GM23338 (cell line): ENCODE measurements around the gene GDPD4. TPM values are rescaled to one million over a fixed set of nuclear protein-coding genes. Genes with fewer than 3 reads are reported as not detected.

Source experiments
- ATAC-seq: fragments of 200-7000 bp; cut with Tn5 transposase; 3 replicates; pipeline ENCODE4 v1.9.1; 2020
- DNase-seq: peaks from one replicate; pipeline ENCODE4 v3.0.0-alpha.2; 2015; ENCODE audit warnings: low spot score
- H2AFZ ChIP-seq: fragments of 200-600 bp; sonication (generic); 2 replicates; pipeline ENCODE4 v1.8.0; 2016; ENCODE audit warnings: antibody characterized with exemption, mild to moderate bottlenecking, moderate library complexity
- H3F3A ChIP-seq: fragments of 200-600 bp; sonication (generic); replicated peaks from 2 replicates; pipeline ENCODE4 v1.8.0; 2017; ENCODE audit warnings: antibody characterized with exemption, mixed run types, low read depth
- H3K27ac ChIP-seq: fragments of 200-600 bp; sonication (generic); 2 replicates; pipeline ENCODE4 v1.6.1; 2016; ENCODE audit warnings: low read depth
- H3K27me3 ChIP-seq: fragments of 200-600 bp; sonication (generic); 2 replicates; pipeline ENCODE4 v1.8.0; 2016; ENCODE audit warnings: mild to moderate bottlenecking, mixed run types, moderate library complexity; ENCODE audit not compliant: insufficient read depth
- H3K36me3 ChIP-seq: fragments of 200-600 bp; sonication (generic); 2 replicates; pipeline ENCODE4 v1.8.0; 2016; ENCODE audit warnings: mild to moderate bottlenecking; ENCODE audit not compliant: insufficient read depth
- H3K4me1 ChIP-seq: fragments of 200-600 bp; sonication (generic); 2 replicates; pipeline ENCODE4 v1.8.0; 2016; ENCODE audit warnings: mild to moderate bottlenecking, moderate library complexity; ENCODE audit not compliant: insufficient read depth
- H3K4me2 ChIP-seq: fragments of 200-600 bp; sonication (generic); 2 replicates; pipeline ENCODE4 v1.7.1; 2017; ENCODE audit warnings: mixed run types
- H3K4me3 ChIP-seq: fragments of 200-600 bp; sonication (generic); 2 replicates; pipeline ENCODE4 v1.6.1; 2016; ENCODE audit warnings: mixed run types
- H3K79me2 ChIP-seq: fragments of 200-600 bp; sonication (generic); replicated peaks from 2 replicates; pipeline ENCODE4 v1.8.0; 2017; ENCODE audit warnings: mild to moderate bottlenecking; ENCODE audit not compliant: insufficient read depth
- H3K9me2 ChIP-seq: fragments of 200-600 bp; sonication (generic); 2 replicates; pipeline ENCODE4 v1.8.0; 2017; ENCODE audit not compliant: insufficient read depth
- H4K20me1 ChIP-seq: fragments of 200-600 bp; sonication (generic); replicated peaks from 2 replicates; pipeline ENCODE4 v1.8.0; 2017; ENCODE audit warnings: mild to moderate bottlenecking; ENCODE audit not compliant: insufficient read depth
- H3K27ac Mint-ChIP-seq: 2 replicates; pipeline ENCODE4 v1.8.0; 2020; ENCODE audit warnings: inconsistent platforms, mild to moderate bottlenecking, moderate library complexity, mixed read lengths
- H3K27me3 Mint-ChIP-seq: 3 replicates; pipeline ENCODE4 v1.8.0; 2022; ENCODE audit warnings: low read depth, mild to moderate bottlenecking, moderate library complexity, mixed read lengths, inconsistent platforms; ENCODE audit not compliant: insufficient read depth, poor library complexity
- H3K36me3 Mint-ChIP-seq: 3 replicates; pipeline ENCODE4 v1.8.0; 2021; ENCODE audit warnings: low read depth, mild to moderate bottlenecking, inconsistent platforms, moderate library complexity, mixed read lengths
- H3K4me1 Mint-ChIP-seq: 3 replicates; pipeline ENCODE4 v1.8.0; 2020; ENCODE audit warnings: mild to moderate bottlenecking, inconsistent platforms, mixed read lengths
- H3K4me3 Mint-ChIP-seq: 3 replicates; pipeline ENCODE4 v1.8.0; 2021; ENCODE audit warnings: moderate library complexity, mild to moderate bottlenecking, inconsistent platforms, mixed read lengths
- H3K9me3 Mint-ChIP-seq: 3 replicates; pipeline ENCODE4 v1.8.0; 2020; ENCODE audit warnings: moderate library complexity, mild to moderate bottlenecking, inconsistent platforms, mixed read lengths
- CTCF ChIP-seq, 2 experiments: fragments of 200-600 bp in 1 of 2; sonication (generic) in 1 of 2; conservative IDR thresholded peaks; 2 replicates each; pipeline versions ENCODE4 v1.5.1 to v1.6.1; 2016 to 2017; ENCODE audit warnings: antibody characterized with exemption in 2 of 2, low read depth in 2 of 2, mild to moderate bottlenecking in 2 of 2, moderate library complexity in 1 of 2
- EZH2 ChIP-seq: fragments of 200-600 bp; sonication (generic); IDR thresholded peaks from one replicate; pipeline ENCODE4 v1.8.0; 2017; ENCODE audit warnings: antibody characterized with exemption, mild to moderate bottlenecking, low read depth; ENCODE audit not compliant: unreplicated experiment
- JUNB ChIP-seq: IDR thresholded peaks from one replicate; pipeline ENCODE4 v1.6.1; 2016; ENCODE audit warnings: antibody characterized with exemption; ENCODE audit not compliant: unreplicated experiment
- NANOG ChIP-seq: IDR thresholded peaks from 2 replicates; pipeline ENCODE4 v1.6.1; 2016; ENCODE audit warnings: antibody characterized with exemption, borderline replicate concordance
- POLR2AphosphoS5 ChIP-seq: IDR thresholded peaks from 2 replicates; pipeline ENCODE4 v1.6.1; 2016; ENCODE audit warnings: antibody characterized with exemption, low read depth
- REST ChIP-seq: IDR thresholded peaks from one replicate; pipeline ENCODE4 v1.6.1; 2018; ENCODE audit warnings: antibody characterized with exemption; ENCODE audit not compliant: unreplicated experiment
- ZNF114 ChIP-seq: fragments of 250-450 bp; sonication (Bioruptor Pico); IDR thresholded peaks from 2 replicates; pipeline ENCODE4 v1.5.0; 2020; ENCODE audit warnings: mild to moderate bottlenecking, moderate library complexity
- ZNF331 ChIP-seq: fragments of 250-450 bp; sonication (Bioruptor Pico); IDR thresholded peaks from 2 replicates; pipeline ENCODE4 v1.5.0; 2020; ENCODE audit warnings: low read depth, mild to moderate bottlenecking, moderate library complexity
- polyA plus RNA-seq: library from polyadenylated mRNA; unstranded; fragments of >200 nt; fragmentation: Nextera tagmentation; extraction: Ambion mirVana; gene quantifications from 2 replicates; pipeline ENCODE4 v1.2.1, GENCODE V29; 2016
- total RNA-seq: library from RNA; depleted of rRNA; stranded (reverse); fragments of >200 nt; shearing (Covaris generic); gene quantifications from 2 replicates; pipeline ENCODE4 v1.2.3, GENCODE V29; 2014
- TF ChIP-seq, protein P1 (sequence below): IDR thresholded peaks from 2 replicates; pipeline ENCODE4 v1.6.1; 2016; ENCODE audit warnings: antibody characterized with exemption
- TF ChIP-seq, protein P2 (sequence below): fragments of 250-450 bp; sonication (Bioruptor Pico); IDR thresholded peaks from 2 replicates; pipeline ENCODE4 v1.5.0; 2020; ENCODE audit warnings: mild to moderate bottlenecking, moderate library complexity

The GDPD4 gene
- total and polyA plus RNA-seq, 2 experiments from 2014 or later = not detected

DNA sequence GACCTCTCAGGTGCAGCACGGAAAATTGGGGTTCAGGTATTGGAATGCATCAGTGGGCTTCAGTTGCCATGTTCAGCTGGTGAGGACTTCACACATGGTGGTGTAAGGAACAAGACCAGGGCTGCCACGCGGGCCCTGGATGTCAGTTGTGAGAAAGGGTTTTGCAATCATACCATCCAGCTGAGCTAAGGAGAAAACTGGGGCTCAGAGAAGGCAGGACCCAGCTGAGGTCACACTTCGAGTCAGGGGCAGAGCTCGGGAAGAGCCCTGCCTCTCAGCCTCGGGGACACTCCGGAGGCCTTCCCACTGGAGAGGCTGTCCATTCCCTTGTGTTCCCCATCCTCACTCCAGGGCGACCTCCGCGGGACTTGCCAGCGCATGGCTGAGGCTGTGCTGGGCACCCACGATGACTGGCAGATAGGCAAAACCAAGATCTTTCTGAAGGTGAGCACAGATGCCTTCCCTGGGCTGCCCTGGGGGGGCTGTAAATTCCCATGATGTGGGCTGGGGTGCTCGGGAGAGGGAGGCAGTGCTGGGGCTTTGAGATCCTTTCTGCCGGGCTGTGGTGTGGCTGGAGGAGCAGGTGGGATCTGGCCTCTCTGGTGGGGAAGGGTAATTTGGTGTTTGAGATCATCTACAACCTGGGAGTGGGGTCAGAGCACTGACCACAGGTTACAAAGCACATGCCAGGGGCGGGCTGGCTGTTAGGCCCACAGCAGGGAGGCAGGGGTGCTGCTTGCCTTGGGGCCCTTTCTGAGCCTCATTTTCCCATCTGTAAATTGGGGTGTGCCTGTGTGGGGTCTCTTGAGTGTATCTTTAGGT, 126.3 kb downstream of the GDPD4 start (continued):
- no peak for TF ChIP-seq CTCF (conservative IDR thresholded peaks at IDR 0.05; ENCODE audit: low read depth in 2 of 2)
- TF ChIP-seq POLR2AphosphoS5 = no peak
- TF ChIP-seq, protein P1, sequence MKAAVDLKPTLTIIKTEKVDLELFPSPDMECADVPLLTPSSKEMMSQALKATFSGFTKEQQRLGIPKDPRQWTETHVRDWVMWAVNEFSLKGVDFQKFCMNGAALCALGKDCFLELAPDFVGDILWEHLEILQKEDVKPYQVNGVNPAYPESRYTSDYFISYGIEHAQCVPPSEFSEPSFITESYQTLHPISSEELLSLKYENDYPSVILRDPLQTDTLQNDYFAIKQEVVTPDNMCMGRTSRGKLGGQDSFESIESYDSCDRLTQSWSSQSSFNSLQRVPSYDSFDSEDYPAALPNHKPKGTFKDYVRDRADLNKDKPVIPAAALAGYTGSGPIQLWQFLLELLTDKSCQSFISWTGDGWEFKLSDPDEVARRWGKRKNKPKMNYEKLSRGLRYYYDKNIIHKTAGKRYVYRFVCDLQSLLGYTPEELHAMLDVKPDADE = no peak
- no peak for TF ChIP-seq REST
- TF ChIP-seq NANOG = no peak
- no peak for TF ChIP-seq EZH2

GRCh38 chr11:77174559-77174958, 126.9 kb downstream of the GDPD4 start:
- no peak overlapping the region for H3K27ac Mint-ChIP-seq
- peaks cover 24% of the 10 kb centered on the region for H3K27me3 Mint-ChIP-seq
- Histone ChIP-seq H3K27ac (no peak overlapping the region), H3K4me1 (peaks cover 38% of the 10 kb centered on the region), H2AFZ (peak overlapping the region; percentile 72; the same call in 1 of the 2 replicates), H3K27me3 (no peaks in the 10 kb centered on the region), H3K9me2 (0 out of 2 replicates have a peak, but pooled peaks cover 2% of the 10 kb centered on the region), H3F3A (no peaks in the 10 kb centered on the region), H3K36me3 (no peaks in the 10 kb centered on the region), H3K79me2 (no peaks in the 10 kb centered on the region), H4K20me1 (no peaks in the 10 kb centered on the region), H3K4me2 (no peak overlapping the region), H3K4me3 (no peak overlapping the region)
- ATAC-seq = no peak
- no peak overlapping the region for H3K4me3 Mint-ChIP-seq
- no peak for DNase-seq
- peaks cover 67% of the 10 kb centered on the region for H3K4me1 Mint-ChIP-seq
- peaks cover 5% of the 10 kb centered on the region; the same call in 2 of the 3 replicates for H3K9me3 Mint-ChIP-seq
- H3K36me3 Mint-ChIP-seq = no peaks in the 10 kb centered on the region; the same call in 2 of the 3 replicates
- TF ChIP-seq JUNB (no peak), EZH2 (no peak), ZNF331 (CRISPR knock-in tag) (no peak), ZNF114 (CRISPR knock-in tag) (no peak)
- TF ChIP-seq, protein P1 = no peak
- TF ChIP-seq, protein P2, sequence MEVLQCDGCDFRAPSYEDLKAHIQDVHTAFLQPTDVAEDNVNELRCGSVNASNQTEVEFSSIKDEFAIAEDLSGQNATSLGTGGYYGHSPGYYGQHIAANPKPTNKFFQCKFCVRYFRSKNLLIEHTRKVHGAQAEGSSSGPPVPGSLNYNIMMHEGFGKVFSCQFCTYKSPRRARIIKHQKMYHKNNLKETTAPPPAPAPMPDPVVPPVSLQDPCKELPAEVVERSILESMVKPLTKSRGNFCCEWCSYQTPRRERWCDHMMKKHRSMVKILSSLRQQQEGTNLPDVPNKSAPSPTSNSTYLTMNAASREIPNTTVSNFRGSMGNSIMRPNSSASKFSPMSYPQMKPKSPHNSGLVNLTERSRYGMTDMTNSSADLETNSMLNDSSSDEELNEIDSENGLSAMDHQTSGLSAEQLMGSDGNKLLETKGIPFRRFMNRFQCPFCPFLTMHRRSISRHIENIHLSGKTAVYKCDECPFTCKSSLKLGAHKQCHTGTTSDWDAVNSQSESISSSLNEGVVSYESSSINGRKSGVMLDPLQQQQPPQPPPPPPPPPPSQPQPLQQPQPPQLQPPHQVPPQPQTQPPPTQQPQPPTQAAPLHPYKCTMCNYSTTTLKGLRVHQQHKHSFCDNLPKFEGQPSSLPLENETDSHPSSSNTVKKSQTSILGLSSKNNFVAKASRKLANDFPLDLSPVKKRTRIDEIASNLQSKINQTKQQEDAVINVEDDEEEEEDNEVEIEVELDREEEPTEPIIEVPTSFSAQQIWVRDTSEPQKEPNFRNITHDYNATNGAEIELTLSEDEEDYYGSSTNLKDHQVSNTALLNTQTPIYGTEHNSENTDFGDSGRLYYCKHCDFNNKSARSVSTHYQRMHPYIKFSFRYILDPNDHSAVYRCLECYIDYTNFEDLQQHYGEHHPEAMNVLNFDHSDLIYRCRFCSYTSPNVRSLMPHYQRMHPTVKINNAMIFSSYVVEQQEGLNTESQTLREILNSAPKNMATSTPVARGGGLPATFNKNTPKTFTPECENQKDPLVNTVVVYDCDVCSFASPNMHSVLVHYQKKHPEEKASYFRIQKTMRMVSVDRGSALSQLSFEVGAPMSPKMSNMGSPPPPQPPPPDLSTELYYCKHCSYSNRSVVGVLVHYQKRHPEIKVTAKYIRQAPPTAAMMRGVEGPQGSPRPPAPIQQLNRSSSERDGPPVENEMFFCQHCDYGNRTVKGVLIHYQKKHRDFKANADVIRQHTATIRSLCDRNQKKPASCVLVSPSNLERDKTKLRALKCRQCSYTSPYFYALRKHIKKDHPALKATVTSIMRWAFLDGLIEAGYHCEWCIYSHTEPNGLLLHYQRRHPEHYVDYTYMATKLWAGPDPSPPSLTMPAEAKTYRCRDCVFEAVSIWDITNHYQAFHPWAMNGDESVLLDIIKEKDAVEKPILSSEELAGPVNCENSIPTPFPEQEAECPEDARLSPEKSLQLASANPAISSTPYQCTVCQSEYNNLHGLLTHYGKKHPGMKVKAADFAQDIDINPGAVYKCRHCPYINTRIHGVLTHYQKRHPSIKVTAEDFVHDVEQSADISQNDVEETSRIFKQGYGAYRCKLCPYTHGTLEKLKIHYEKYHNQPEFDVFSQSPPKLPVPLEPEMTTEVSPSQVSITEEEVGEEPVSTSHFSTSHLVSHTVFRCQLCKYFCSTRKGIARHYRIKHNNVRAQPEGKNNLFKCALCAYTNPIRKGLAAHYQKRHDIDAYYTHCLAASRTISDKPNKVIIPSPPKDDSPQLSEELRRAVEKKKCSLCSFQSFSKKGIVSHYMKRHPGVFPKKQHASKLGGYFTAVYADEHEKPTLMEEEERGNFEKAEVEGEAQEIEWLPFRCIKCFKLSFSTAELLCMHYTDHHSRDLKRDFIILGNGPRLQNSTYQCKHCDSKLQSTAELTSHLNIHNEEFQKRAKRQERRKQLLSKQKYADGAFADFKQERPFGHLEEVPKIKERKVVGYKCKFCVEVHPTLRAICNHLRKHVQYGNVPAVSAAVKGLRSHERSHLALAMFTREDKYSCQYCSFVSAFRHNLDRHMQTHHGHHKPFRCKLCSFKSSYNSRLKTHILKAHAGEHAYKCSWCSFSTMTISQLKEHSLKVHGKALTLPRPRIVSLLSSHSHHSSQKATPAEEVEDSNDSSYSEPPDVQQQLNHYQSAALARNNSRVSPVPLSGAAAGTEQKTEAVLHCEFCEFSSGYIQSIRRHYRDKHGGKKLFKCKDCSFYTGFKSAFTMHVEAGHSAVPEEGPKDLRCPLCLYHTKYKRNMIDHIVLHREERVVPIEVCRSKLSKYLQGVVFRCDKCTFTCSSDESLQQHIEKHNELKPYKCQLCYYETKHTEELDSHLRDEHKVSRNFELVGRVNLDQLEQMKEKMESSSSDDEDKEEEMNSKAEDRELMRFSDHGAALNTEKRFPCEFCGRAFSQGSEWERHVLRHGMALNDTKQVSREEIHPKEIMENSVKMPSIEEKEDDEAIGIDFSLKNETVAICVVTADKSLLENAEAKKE = no peak
